Renal cortical epithelial cell (primary cell): ENCODE data around the gene MTRF1. TPM values are rescaled to one million over a fixed set of nuclear protein-coding genes. Genes with fewer than 3 reads are reported as not detected.

Source experiments
- DNase-seq: peaks from one replicate; pipeline ENCODE4 v3.0.0-alpha.2; 2011; ENCODE audit warnings: low read depth
- total RNA-seq: library from RNA; depleted of rRNA; stranded (reverse); fragments of >200 nt; gene quantifications from 2 replicates; pipeline ENCODE4 v1.2.3, GENCODE V29; 2014

Gene MTRF1
- total RNA-seq: 7.3 and 15.9 TPM in 2 replicates

GRCh38 chr13:41263261-41263971, at the start of gene MTRF1:
TSS of gene MTRF1 (minus strand) at chr13:41263576. CDS start at chr13:41260907, 2,669 bp downstream.
- DNase-seq: peak; percentile 72

- DNase-seq: no peak
Measured at GRCh38 chr13:41313117-41313516, 49.7 kb upstream of the MTRF1 start.

- peak; percentile 17 for DNase-seq
Measured at GRCh38 chr13:41312176-41312500, 48.8 kb upstream of the MTRF1 start.

GRCh38 chr13:41311406-41312175, 48.2 kb upstream of the MTRF1 start:
- DNase-seq: no peak

- DNase-seq: peak; percentile 83
Measured at GRCh38 chr13:41310963-41311405, 47.6 kb upstream of the MTRF1 start, which contains the start of gene NAA16. TSS of gene NAA16 (plus strand) at chr13:41311267. CDS start at chr13:41311529, 262 bp downstream.

GRCh38 chr13:41307884-41308640, 44.7 kb upstream of the MTRF1 start:
- peak; percentile 51 for DNase-seq

- DNase-seq: peak; percentile 91
Measured at GRCh38 chr13:41306271-41307145, 43.1 kb upstream of the MTRF1 start.

- DNase-seq: no peak
Measured at GRCh38 chr13:41304551-41304950, 41.2 kb upstream of the MTRF1 start.

- DNase-seq: no peak
Measured at GRCh38 chr13:41302743-41303142, 39.4 kb upstream of the MTRF1 start.

GRCh38 chr13:41299316-41300094, 36.1 kb upstream of the MTRF1 start:
- no peak for DNase-seq

- DNase-seq: no peak
Measured at GRCh38 chr13:41296879-41297646, 33.7 kb upstream of the MTRF1 start.

- no peak for DNase-seq
Measured at GRCh38 chr13:41295973-41296372, 32.6 kb upstream of the MTRF1 start.

GRCh38 chr13:41294914-41295313, 31.5 kb upstream of the MTRF1 start:
- no peak for DNase-seq

GRCh38 chr13:41293272-41293671, 29.9 kb upstream of the MTRF1 start:
- no peak for DNase-seq

GRCh38 chr13:41291246-41291645, 27.9 kb upstream of the MTRF1 start:
- no peak for DNase-seq

- DNase-seq: no peak
Measured at GRCh38 chr13:41289463-41289881, 26.1 kb upstream of the MTRF1 start.

- DNase-seq: no peak
Measured at GRCh38 chr13:41286370-41286769, 23.0 kb upstream of the MTRF1 start.

GRCh38 chr13:41284512-41285288, 21.3 kb upstream of the MTRF1 start:
- peak; percentile 96 for DNase-seq

GRCh38 chr13:41282129-41282571, 18.8 kb upstream of the MTRF1 start:
- peak; percentile 71 for DNase-seq
